Suppressor macrophage treated with lipopolysaccharide for 4 hours (primary cell): ENCODE results near the gene GSG1L.
"Not testable (repeated sequence)": the region's sequence is repeated elsewhere in the genome, so short reads cannot be mapped to it uniquely, and the experiment has no call there.

Experiments used
- DNase-seq: peaks from one replicate; pipeline ENCODE4 v3.0.0-alpha.2; 2020

Gene GSG1L

DNA sequence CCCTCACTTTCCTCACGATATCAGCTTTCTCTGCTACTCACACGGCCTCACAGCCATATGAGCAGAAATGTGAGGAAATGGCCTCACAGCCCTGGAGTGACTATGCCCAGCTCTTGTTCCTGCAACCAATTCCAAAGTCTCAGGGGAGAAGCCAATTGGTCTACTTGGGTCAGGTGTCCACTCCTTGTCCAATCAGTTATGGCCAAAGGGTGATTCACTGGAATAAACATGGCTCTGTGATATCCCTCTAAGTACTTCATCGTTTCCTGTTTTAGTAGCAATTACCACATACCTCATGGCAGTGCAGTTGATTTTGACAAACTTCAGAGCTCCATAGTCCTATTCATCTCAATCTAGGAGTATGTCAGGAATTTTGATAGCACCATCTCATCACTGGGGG, 318.2 kb downstream of the GSG1L start:
- DNase-seq, result no peak

DNA sequence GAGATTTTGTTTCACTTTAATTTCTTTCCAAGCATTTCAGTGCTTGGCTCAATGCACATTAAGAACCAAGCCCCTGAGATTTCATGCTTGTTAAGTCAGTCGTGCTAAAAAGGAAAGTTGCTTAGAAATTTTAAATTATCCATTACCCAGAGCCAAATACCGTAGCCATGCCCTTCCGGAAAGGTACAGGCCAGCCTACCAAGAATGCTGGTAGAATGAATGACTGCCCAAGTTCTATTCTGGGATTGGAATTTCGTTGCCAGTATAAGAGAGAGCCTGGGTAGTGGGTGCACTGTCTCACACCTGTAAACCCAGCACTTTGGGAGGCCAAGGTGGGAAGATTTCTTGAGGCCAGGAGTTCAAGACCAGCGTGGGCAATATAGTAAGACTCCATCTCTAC, 319.6 kb downstream of the GSG1L start:
- no peak for DNase-seq

GRCh38 chr16:27743001-27743400, 320.5 kb downstream of the GSG1L start:
- not testable (repeated sequence) for DNase-seq

DNA sequence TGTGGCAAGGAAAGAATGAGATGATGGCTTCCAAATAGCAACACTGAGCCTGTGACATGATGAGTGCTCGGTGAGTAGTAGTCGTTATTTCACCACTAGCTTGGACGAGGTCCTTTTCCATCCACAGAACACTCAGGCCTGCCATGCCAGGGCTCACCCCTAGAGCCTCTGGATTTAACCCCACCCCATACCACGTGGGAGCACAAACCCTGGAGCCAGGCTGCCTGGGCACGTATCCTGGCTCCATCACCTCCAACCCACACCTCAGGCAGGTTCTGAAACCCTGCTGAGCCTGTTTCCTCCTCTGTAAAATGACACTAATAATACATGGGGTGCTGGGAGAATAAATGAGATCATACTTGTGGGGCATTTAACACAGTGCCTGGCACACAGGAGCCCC, 321.2 kb downstream of the GSG1L start:
- no peak for DNase-seq

- no peak for DNase-seq
Observed at GRCh38 chr16:27740496-27741201, 322.9 kb downstream of the GSG1L start.

DNA sequence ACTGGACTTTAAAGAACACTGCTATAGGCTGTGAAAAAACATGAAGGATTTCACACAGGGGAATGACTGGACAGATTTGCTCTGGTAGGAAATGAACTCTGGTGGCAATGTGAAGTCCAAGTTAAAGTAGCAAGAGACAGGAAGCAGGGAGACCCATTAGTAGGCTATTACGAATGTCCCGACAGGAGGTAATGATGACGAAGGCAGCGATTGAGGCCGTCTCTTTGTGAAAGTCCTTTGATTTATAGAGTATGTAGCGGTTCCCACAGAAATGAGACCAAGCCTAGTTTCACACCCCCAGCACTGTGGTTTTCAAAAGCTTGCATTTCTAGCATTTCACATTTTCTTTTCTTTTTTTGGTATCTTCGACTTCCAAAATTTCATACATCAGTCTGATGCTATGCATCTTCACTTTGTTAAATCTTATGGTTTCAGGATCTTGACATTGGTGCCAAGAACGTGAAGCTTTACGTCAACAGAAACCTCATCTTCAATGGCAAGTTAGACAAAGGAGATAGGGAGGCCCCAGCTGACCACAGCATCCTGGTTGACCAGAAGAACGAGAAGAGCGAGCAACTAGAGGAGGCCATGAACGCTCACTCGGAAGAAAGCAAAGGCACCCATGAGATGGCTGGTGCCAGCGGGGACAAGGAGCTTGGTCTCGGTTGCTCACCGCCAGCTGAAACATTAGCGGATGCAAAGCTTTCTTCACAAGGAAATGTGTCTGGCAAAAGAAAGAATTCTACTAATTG, 323.7 kb downstream of the GSG1L start:
- no peak for DNase-seq

GRCh38 chr16:27738596-27738995, 324.9 kb downstream of the GSG1L start:
- no peak for DNase-seq
